Measurements from ENCODE around the gene CAMSAP1.
"Not testable (repeated sequence)": the region's sequence is repeated elsewhere in the genome, so short reads cannot be mapped to it uniquely, and the experiment has no call there.

Gene CAMSAP1

DNA sequence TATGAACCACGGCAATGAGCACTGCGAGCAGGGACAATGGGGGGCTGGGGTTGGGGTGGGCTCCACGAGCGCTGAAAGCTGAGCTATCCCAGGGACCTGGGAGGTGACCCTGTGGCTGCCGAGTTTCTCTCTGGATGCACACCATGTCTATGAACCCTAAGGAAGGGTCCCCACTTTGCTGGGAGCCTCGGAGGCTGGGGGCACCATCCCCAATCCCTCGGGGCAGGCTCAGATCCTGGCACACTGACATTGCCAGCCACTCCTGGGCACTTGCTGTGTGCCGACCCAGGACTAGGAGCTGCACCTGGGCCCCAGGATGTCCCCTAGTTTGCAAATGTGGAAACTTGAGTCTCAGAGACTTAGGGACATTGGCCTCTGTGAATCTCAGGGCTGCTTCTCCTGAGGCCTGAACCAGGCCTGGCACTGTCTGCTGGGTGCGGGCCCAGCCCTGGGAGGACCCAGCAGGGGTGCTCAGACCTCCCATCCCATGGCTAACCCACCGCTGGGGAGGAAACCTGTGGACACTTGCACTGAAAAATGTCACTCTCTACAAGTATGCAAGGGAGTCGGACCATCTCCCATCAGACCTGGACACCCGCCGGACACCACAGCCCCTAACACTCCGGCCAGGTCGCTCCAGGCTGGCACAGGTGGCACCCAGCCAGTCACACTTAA, 13.0 kb upstream of the CAMSAP1 start:
- DNase-seq: no peak

- DNase-seq: no peak
Observed at GRCh38 chr9:135919318-135919890, 12.1 kb upstream of the CAMSAP1 start.

DNA sequence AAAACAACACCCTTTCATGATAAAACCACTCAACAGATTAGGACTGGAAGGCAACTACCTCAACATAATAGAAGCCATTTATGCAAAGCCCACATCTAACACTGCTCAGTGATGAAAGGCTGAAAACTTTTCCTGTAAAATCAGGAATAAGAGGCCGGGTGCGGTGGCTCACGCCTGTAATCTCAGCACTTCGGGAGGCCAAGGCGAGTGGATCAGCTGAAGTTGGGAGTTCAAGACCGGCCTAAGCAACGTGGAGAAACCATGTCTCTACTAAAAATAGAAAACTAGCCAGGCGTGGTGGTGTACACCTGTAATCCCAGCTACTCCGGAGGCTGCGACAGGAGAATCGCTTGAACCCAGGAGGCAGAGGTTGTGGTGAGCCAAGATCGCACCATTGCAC, 8.9 kb upstream of the CAMSAP1 start:
- not testable (repeated sequence) for DNase-seq

DNA sequence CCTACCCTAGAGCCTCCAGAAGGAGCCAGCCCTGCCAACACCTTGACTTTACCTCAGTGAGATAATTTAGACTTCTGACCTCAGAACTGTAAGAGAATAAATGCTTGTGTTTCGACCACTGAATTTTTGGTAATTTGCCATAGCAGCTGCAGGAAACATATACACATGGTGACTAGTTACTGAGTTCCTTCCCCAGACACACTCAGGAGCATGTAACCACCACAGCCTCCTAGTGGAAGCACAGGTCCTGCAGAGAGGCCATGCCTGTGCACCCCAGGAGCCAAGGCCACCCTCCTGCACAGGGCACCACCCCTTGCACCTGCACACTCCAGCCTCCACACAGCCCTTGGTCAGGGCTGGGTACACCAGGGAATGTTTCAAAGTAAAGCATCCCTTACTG, 7.6 kb upstream of the CAMSAP1 start:
- no peak for DNase-seq

DNA sequence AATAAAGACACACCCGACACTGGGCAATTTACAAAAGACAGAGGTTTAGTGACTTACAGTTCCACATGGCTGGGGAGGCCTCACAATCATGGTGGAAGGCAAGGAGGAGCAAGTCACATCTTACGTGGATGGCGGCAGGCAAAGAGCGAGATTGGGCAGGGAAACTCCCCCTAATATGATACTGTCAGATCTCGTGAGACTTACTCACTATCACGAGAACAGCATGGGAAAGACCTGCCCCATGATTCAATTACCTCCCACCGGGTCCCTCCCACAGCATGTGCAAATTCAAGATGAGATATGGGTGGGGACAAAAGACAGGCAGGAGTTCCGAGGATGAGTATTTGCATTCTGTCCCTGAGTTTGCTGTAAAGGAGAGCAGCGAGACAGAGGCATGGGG, 3.9 kb upstream of the CAMSAP1 start:
- DNase-seq: not testable (repeated sequence)

- no peak for DNase-seq
Observed at GRCh38 chr9:135910757-135911156, 3.4 kb upstream of the CAMSAP1 start.

GRCh38 chr9:135910216-135910615, 2.9 kb upstream of the CAMSAP1 start:
- no peak for DNase-seq

GRCh38 chr9:135909371-135909770, 2.0 kb upstream of the CAMSAP1 start:
- DNase-seq: no peak

DNA sequence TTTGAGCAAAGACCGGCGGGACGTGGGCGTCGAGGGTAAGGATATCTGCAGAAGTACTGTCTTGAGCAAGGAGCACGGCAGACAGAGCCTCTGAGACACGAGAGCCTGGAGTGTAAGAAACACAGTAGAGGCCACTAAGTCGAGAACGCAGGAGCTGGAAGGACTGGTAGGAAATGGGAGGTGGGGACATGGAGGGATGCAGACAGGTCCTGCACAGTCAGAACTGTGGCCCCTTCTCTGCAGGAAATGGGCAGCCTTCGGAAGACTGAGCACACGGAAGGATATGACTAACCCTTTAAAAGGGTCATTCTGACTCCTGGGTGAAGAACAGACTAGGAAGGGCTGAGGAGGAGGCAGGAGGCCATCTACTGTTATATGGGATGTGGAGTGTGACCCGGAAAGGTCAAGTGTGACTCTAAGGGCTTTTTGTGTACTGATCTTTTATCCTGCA, 1.4 kb upstream of the CAMSAP1 start:
- no peak for DNase-seq

DNA sequence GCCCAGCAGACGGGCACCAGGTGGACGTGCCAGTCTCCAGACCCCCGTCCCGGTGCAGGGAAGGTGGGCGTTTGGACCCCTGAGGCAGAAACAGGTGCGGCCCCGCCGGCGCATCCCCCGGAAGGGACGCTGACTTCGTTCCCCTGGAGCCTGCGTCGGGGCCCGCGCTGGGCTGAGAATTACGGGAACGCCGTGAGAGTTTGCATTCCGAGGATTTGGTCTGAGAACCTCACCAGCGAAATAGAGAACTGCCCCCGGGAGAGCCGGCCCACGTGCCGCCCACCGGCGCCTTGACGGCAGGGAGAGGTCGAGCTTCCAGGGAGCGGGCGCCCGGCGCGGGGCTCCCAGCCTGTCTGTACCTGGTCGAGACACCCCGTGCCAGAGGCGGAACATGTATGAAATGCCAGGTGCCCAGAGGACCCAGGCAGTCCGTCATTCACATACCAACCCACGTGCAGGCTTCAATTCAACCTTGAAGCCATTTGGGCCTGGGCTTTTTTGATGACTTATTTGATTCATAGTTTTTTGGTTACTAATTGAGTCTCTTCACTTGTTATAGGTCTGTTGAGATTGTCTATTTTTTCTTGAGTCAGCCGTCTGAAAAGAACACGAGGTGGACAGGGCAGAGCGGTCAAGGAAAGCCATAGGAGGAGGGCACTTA, 877 bp upstream of the CAMSAP1 start:
- DNase-seq: peak in 1 of 2 experiments; percentile 40

- no peak for DNase-seq
Observed at GRCh38 chr9:135907006-135907430, 328 bp downstream of the CAMSAP1 start.

- DNase-seq: peak; percentile 17 to 32
Observed at GRCh38 chr9:135906291-135907005, 898 bp downstream of the CAMSAP1 start.

- no peak for DNase-seq
Observed at GRCh38 chr9:135905380-135906258, 1.7 kb downstream of the CAMSAP1 start.

DNA sequence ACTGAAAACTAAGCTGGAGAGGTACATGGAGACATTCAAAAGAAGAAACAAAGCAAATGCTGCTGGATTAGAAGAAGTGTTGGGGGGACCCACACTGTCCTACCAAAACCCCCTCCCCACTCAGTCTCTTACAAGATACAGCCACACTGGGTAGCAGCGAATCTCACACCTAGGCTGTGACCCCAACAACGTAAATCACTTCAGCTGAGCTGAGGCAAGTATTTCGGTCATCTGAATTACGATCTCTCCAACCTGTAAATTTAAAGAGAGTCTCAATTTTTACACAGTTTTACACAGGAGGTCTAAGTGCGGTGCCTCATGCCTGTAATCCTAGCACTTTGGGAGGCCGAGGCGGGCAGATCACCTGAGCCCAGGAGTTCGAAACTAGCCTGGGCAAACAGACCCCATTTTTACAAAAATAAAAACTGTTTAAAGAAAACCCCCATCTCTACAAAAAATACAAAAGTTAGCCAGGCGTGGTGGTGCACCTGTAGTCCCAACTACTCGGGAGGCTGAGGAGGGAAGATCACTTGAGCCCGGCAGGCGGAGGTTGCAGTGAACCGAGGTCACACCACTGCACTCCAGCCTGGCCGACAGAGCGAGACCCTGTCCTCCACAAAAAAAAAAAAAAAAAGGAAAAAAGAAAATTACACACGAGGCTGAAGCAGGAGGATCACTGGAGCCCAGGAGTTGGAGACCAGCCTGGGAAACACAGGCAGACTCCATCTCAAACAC, 3.4 kb downstream of the CAMSAP1 start:
- no peak for DNase-seq

DNA sequence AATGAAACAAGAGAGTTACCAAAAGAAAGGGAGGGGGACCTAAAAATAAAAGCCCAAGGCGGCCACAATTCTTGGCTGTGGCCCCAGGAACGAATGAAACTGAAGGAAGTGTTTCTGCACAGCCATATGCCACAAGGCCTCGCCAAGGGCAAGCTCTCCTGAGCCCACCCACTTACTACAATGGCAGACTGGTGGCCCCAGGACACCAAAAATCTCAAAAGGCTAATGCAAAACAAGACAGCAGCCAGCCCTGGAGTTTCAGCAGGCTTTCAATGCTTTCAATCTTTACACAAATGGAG, 4.0 kb downstream of the CAMSAP1 start:
- no peak for DNase-seq

DNA sequence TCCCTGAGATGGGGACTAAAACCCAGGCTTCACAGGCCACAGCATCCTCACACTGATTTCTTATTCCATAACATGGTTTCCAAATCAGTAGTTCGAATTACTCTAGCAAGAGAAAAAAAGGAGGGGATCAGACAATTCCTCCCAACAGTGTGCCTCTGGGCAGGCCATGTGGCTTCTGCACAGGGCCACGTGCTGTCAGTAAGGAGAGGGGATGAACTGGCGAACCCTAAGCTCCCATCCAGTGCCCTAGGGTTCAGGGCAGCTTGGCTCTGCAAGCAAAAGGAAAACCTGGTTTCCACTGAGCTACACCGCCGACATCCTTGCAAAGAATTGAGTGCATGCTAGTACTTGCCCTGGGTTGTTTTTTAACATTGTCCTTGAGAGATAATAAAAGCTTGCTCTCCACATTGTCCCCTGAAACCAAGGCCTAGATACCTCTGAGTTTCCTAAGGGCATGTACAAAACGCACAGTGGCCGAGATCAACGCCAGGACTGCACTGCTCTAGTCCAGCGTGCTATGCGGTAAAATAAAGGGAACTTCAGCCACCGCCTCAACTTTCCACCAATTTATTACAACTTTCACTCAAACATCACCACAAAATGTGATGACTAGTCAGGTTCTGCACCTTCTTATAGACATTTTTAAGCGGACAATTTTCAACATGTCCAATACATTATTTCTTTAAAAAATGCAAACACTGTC, 4.5 kb downstream of the CAMSAP1 start:
- DNase-seq: no peak

- DNase-seq: no peak
Observed at GRCh38 chr9:135901826-135902225, 5.5 kb downstream of the CAMSAP1 start.

- DNase-seq: no peak
Observed at GRCh38 chr9:135901031-135901758, 6.2 kb downstream of the CAMSAP1 start.

- DNase-seq: no peak
Observed at GRCh38 chr9:135898634-135899407, 8.5 kb downstream of the CAMSAP1 start.

DNA sequence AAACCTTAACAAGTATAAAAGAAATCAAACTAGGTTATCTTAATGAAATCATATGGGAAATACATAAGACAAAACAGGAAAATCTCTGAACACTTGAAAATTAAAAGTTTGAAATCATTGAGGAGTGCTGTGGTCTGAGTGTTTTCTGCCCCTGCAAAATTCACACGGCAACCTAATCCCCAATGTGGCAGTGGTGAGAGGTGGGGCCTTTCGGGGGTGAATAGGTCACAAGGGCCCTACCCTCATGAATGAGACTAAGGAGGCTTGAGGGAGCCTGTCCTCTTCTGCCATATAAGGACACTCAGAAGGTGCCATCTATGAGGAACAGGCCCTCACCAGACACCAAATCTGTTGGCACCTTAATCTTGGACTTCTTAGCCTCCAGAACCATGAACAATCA, 10.7 kb downstream of the CAMSAP1 start:
- no peak for DNase-seq
